HL-60 (cell line): Measurements from ENCODE around the gene BIN2.

Source experiments
- CTCF ChIP-seq: IDR thresholded peaks from one replicate; pipeline ENCODE4 v1.5.1; 2011; ENCODE audit warnings: low read length, control low read depth, inconsistent platforms; ENCODE audit not compliant: insufficient read depth
- GABPA ChIP-seq: IDR thresholded peaks from 2 replicates; pipeline ENCODE4 v1.6.1; 2012; ENCODE audit warnings: low read depth
- POLR2AphosphoS5 ChIP-seq: IDR thresholded peaks from 2 replicates; pipeline ENCODE4 v1.6.1; 2012; ENCODE audit warnings: low read depth

- TF ChIP-seq CTCF (no peak), POLR2AphosphoS5 (no peak), GABPA (no peak)
Measured at GRCh38 chr12:51362307-51362706, 38.3 kb upstream of the BIN2 start.
